ENCODE results near the gene NMNAT2.

Gene NMNAT2

DNA sequence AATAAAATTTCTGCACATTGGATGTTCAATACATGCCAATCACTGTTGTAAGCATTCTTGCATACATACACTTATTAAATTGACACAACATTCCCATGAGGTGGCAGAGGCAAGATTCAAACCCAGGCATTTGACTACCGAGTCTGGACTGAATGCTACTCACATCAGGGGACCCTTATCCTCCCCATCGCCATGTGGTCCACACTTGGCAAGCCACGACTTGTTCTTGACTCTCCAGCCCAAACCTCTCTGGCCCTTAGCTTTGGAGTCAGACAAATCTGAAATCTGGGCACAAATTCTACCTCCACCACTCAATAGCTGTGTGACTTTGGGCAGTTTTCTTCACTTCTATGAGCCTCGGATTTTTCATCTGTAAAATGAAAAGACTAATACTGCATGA is 57.1 kb downstream of the NMNAT2 start:
- H3K4me3 ChIP-seq (ENCODE audit: low read depth, low read length), result no peak overlapping the region
- peaks cover 9% of the 10 kb centered on the region for H3K4me1 ChIP-seq
- no peaks in the 10 kb centered on the region for H3K36me3 ChIP-seq
- no peaks in the 10 kb centered on the region for H3K27me3 ChIP-seq
- DNase-seq, result no peak
- no peaks in the 10 kb centered on the region for H3K9me3 ChIP-seq
- no peak for TF ChIP-seq CTCF (IDR thresholded peaks at IDR 0.05; ENCODE audit: low read depth, low read length)

GRCh38 chr1:183360473-183360872 is 57.7 kb downstream of the NMNAT2 start:
- no peaks in the 10 kb centered on the region for H3K36me3 ChIP-seq
- H3K27me3 ChIP-seq, result no peaks in the 10 kb centered on the region
- no peak for TF ChIP-seq CTCF (IDR thresholded peaks at IDR 0.05; ENCODE audit: low read depth, low read length)
- no peak for DNase-seq
- peaks cover 9% of the 10 kb centered on the region for H3K4me1 ChIP-seq
- no peak overlapping the region for H3K4me3 ChIP-seq (ENCODE audit: low read depth, low read length)
- no peaks in the 10 kb centered on the region for H3K9me3 ChIP-seq

- Histone ChIP-seq H3K36me3 (no peaks in the 10 kb centered on the region), H3K9me3 (no peaks in the 10 kb centered on the region), H3K4me1 (peaks cover 9% of the 10 kb centered on the region), H3K27me3 (no peaks in the 10 kb centered on the region), H3K4me3 (ENCODE audit: low read depth, low read length) (no peak overlapping the region)
- no peak for DNase-seq
- no peak for TF ChIP-seq CTCF (IDR thresholded peaks at IDR 0.05; ENCODE audit: low read depth, low read length)
Observed at GRCh38 chr1:183356534-183357182, 61.5 kb downstream of the NMNAT2 start.

DNA sequence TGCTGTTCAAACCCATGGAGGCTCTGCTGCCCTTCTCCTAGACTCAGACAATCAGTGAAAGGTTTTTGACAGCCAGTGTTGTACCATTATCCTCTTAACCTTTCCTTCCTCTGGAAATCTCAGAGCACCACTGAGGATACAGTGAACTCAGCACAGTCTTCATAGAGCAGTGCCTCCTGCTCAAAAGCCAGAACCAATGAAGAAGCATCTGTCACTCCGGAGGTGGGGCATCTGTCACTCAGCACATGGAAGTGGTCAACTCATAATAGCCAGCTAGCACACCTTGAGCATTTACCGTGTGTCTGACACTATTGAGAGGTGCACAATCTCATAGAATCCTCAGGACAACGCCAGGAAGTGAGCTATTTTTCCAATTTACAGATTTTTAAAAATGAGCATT is 62.4 kb downstream of the NMNAT2 start:
- Histone ChIP-seq H3K4me1 (peaks cover 6% of the 10 kb centered on the region), H3K36me3 (no peaks in the 10 kb centered on the region), H3K9me3 (no peaks in the 10 kb centered on the region), H3K4me3 (ENCODE audit: low read depth, low read length) (no peak overlapping the region), H3K27me3 (no peaks in the 10 kb centered on the region)
- TF ChIP-seq CTCF (IDR thresholded peaks at IDR 0.05; ENCODE audit: low read depth, low read length), result no peak
- DNase-seq, result no peak

DNA sequence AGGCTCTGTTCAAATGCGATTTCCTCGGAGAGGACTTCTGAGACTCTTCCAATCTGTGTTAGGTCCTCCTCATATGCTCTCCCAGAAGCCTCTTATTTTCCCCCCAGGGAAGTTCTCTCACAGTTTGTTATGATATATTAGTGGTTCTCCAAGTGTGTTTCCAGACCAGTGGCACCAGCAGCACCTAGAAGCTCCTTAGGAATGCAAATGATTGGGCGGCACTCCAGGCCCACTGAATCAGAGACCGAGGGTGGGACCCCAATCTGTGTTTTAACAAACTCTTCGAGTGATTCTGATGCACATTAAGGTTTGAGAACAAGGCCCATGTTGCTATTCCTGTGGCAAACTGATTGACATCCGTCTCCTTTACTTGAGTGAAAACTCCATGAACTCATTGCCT is 63.0 kb downstream of the NMNAT2 start:
- H3K9me3 ChIP-seq, result no peaks in the 10 kb centered on the region
- no peak for TF ChIP-seq CTCF (IDR thresholded peaks at IDR 0.05; ENCODE audit: low read depth, low read length)
- DNase-seq, result no peak
- H3K4me3 ChIP-seq (ENCODE audit: low read depth, low read length), result no peak overlapping the region
- no peaks in the 10 kb centered on the region for H3K36me3 ChIP-seq
- H3K27me3 ChIP-seq, result no peaks in the 10 kb centered on the region
- H3K4me1 ChIP-seq, result no peaks in the 10 kb centered on the region

GRCh38 chr1:183353597-183353996 is 64.6 kb downstream of the NMNAT2 start:
- Histone ChIP-seq H3K4me3 (ENCODE audit: low read depth, low read length) (no peak overlapping the region), H3K4me1 (no peaks in the 10 kb centered on the region; the same call in 1 of the 2 replicates), H3K27me3 (no peaks in the 10 kb centered on the region), H3K9me3 (no peaks in the 10 kb centered on the region), H3K36me3 (no peaks in the 10 kb centered on the region)
- no peak for TF ChIP-seq CTCF (IDR thresholded peaks at IDR 0.05; ENCODE audit: low read depth, low read length)
- no peak for DNase-seq
